ENCODE measurements around the gene SUN2.
A peak's percentile ranks its signal among the peaks of the same experiment; 100 is the strongest.

The SUN2 gene

GRCh38 chr22:38735465-38736256, 20.1 kb downstream of the SUN2 start:
- DNase-seq (ENCODE audit: low read depth, low spot score), result no peak

GRCh38 chr22:38735126-38735464, 20.7 kb downstream of the SUN2 start:
- no peak for DNase-seq (ENCODE audit: low read depth, low spot score)

DNA sequence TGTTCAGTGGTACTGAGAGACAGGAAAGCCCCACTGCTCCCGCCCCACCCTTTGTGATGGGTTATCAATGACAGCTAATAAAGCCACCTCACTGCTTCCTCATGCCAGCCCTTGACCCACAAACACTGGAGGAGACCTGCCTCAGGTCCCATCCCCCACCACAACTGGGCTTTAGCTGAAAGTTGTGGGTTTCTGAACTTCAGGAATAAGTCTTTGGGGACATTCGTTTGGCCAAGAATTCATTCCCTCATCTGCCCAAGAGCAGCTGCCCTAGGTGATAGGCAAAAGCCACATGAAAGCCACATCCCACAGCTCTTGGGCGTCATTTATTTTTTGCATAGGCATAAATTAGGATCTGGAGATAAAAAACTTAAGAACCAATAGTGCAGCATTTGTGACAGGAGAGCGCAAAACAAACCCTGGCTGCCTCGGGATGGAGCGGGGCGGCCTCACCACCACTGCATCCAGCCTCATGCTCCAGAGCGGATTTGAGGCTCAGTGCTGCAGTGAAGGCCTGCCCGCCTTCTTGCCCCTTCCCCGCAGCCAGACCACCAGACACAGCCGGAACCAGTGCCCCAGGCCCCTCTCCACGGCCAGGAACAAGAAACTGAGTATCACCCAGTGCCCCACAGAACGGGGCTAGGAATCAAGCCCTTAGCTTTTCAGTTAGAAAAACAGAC, 21.2 kb downstream of the SUN2 start:
- no peak for DNase-seq (ENCODE audit: low read depth, low spot score)

DNA sequence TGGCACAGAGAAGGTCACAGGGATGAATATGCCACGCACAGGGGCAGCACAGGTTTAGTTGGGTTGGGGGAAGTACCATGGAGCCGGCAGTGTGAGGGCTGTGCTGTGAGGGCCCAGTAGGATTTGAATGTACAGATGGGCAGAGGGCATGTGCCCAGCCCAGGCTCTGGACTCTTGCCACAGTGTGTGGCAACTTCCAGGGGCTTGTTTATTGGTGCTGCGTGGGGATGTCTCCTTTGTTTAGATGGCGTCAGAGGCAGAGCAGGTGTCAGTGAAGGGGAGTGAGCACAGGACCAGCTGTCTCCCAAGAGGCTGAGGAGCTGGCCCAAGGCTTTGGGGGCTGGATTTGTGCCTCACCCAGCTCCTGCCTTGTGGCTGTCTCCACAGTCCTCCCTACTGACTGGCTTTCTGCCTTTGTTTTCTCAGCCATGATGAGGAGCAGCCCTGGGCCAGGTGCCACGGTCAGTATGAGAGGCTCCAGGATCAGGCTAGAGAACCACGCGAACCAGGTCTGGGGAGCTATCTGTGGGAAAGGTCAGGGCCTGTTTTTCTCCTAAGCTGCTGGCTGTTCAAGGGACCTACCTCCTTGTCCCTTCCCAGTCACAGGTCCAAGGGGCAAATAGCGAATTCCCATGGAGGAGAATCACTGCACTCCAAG, 21.9 kb downstream of the SUN2 start:
- peak; percentile 53 for DNase-seq (ENCODE audit: low read depth, low spot score)

- DNase-seq (ENCODE audit: low read depth, low spot score), result peak; percentile 51
These were observed 22.5 kb downstream of the SUN2 start for GRCh38 chr22:38733329-38733723.

DNA sequence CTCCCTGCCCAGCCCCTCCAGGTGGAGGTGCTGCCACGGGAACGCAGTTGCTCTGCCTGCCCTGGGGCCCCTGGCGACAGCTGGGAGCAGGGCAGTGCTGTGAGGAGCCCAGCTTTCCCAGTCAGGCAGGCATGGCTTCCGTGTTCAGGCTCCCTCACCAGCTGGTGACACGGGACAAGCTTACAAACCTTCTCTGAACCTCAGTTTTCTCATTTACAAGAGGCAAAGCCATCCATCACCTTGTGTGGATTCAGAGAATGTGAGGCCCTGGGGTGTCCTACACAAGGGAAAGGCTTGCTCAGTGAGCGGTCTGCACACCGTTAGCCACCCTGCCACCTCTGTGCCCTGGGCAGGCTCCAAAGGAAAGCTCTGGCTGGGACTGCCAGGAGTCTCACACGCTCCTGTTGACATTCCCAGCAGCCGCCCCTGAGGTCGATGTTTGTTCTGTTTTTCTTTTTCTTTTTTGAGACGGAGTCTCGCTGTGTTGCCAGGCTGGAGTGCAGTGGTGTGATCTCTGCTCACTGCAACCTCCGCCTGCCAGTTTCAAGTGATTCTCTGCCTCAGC, 23.5 kb downstream of the SUN2 start:
- DNase-seq (ENCODE audit: low read depth, low spot score), result no peak

GRCh38 chr22:38731703-38732161, 24.1 kb downstream of the SUN2 start:
- DNase-seq (ENCODE audit: low read depth, low spot score), result no peak

DNA sequence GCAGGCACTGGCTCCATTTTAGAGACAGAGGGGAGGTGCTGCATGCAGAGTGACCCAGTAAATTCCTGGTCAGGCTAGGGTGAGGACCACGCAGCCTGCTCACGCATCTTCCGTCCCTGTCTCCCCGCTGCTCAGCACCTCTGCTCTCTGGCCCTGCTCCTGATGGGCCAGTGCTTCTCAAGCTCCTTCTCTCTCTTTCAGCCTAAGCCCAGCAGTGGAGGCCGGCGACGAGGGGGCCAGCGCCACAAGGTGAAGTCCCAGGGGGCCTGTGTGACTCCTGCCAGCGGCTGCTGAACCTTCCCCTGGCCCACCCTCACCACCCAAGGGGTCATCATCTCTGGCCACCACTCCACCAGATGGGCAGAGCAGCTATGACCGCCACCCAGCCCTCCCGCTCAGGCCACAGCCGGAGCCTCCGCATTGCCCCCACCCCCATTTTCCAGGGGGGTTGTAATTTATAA, 25.4 kb downstream of the SUN2 start:
- no peak for DNase-seq (ENCODE audit: low read depth, low spot score)

DNA sequence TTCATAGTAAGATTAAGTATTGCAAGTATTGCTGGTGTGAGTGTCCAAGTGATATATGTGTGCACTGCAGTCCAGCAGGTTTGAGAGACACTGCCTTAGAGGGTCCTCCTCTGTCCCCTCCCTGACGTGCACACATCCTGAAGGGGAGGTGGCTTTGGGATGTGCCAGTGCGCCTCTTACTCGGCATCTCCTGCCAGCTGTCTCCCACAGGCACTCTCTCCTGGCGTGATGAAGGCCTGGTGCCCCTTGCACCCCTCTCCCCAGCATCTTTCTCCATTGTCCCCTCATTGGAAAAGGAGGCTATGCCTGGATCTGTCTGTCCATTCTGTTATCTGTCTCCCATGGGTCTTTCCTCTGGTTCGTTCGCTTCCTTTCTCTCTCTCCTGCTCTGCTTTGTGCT, 25.9 kb downstream of the SUN2 start:
- DNase-seq (ENCODE audit: low read depth, low spot score), result no peak

GRCh38 chr22:38728871-38729796, 26.7 kb downstream of the SUN2 start:
- DNase-seq (ENCODE audit: low read depth, low spot score), result no peak

DNA sequence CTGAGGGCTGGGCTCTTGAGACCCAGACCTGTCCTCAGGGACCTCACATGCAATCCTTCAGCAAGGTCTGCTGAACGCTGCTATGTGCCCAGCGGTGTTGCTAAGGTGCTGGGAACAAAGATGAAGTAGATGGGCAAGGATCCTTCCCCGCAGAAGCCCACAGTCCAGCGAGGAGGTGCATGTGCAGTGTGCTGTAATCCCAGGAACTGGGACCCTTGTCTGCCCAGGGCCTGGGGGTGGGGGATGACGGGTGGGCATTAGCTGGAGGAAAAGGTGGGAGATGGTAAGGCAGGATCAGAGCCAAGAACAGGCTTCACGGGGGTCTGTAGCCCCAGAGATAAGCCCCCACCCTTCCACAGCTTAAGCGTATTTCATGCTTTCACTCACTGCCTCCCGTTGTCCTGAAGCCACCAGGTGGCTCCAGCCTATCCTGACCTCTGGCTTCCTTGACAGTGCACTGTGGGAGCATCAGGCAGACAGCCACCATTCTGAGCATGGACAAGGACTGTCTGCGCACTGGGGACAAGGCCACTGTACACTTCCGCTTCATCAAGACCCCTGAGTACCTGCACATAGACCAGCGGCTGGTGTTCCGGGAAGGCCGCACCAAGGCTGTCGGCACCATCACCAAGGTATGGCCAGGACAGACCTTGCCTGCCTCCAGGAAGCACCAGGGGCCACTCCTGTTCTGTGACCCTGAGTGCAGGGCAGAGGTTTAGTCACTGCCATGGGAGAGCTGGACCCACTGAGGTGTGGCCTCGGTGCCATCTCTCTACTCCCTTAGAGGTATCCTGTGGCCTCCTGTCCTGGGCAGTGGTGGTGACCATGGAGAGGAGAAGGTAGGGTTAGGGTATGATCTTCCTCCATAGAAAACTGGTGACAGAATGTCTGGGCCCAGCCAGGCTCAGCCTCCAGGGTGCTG, 28.0 kb downstream of the SUN2 start:
- DNase-seq (ENCODE audit: low read depth, low spot score), result no peak

DNA sequence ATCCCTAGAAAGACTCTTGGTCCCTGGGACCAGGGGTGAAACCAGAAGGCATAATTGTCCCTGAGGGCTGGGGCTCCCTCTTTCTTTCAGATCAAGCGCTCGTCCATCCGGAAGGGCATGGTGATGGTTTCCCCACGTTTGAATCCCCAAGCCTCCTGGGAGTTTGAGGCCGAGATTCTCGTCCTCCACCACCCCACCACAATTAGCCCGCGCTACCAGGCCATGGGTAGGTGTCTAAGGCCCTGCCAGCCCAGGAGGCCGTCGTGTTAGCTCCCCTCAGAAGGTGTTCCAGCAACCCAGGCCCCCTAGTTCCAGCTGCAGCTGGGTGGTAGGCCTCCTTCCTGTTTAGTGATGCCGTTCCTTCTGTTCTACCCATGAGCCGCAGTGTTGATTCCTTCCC, 28.7 kb downstream of the SUN2 start:
- no peak for DNase-seq (ENCODE audit: low read depth, low spot score)

DNA sequence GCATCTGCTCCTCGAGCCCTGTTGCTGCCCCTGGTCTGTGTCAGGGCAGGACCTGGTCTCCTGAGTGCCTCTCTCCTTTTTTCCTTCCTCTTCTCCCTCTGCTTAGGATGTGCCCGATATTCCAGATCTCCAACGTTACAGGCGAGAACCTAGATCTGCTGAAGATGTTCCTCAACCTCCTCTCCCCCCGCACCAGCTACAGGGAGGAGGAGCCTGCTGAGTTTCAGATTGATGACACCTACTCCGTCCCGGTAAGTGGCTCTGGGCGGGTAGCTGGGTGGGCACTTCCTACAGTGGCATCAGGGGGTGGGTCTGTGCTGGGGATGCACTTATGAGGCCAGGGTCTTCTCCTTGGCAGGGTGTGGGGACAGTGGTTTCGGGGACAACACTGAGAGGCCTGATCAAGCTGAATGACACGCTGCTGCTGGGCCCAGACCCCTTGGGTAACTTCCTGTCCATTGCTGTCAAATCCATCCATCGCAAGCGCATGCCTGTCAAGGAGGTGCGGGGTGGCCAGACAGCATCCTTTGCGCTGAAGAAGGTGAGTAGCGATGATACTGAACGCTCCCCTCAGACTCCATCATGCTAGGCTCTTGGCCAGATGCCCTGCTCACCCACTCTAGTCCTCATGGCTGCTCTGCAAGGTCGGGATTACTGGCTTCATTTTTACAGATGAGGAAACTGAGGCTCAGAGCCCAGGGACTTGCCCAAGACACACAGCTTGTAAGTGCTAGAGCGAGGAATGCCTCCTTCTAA, 29.7 kb downstream of the SUN2 start:
- no peak for DNase-seq (ENCODE audit: low read depth, low spot score)

- DNase-seq (ENCODE audit: low read depth, low spot score), result peak; percentile 55
These were observed 30.7 kb downstream of the SUN2 start for GRCh38 chr22:38724926-38725571.

- DNase-seq (ENCODE audit: low read depth, low spot score), result no peak
These were observed 31.6 kb downstream of the SUN2 start for GRCh38 chr22:38724176-38724575.

DNA sequence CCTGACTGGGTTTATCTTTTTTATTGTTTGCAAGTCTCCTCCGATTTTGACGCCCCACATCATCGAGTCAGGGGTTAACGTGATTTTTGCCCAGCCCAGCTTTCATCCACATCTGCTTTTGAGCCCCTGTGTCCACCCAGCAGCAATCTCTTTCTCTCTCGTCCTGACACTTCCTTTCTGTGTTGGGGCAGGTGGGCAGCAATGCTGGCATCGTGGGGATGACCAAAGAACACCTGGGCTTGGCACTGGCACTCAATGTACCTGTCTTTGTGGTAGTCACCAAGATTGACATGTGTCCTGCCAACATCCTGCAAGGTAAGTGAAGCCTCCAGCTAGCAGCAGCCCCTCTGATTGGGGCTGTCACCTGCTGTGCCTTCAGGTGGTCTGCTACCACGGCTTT, 34.2 kb downstream of the SUN2 start:
- DNase-seq (ENCODE audit: low read depth, low spot score), result no peak

- DNase-seq (ENCODE audit: low read depth, low spot score), result no peak
These were observed 35.4 kb downstream of the SUN2 start for GRCh38 chr22:38720350-38720749.

GRCh38 chr22:38719196-38719595, 36.6 kb downstream of the SUN2 start:
- DNase-seq (ENCODE audit: low read depth, low spot score), result no peak

DNA sequence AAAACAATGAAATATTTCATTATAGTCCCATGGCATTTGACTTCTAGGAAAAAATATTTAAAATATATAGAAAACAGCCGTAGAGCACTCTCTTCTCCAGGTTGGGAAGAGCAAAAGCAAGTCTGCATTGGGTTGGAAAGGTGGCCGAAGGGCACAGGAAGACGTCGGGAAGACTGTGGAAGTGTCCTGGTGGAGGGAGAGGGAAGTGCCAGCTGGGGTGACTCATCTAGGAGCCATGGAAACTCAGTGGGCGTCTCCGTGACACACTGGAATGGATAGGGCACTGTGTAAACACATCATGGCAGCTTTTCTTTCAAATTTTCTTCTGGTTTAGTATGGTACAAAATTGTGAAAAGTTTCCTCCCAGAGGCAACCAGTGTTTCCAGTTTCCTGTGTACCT, 37.4 kb downstream of the SUN2 start:
- DNase-seq (ENCODE audit: low read depth, low spot score), result peak; percentile 88
